Upper lobe of left lung (tissue), 4 donors: Measurements from ENCODE around the gene CER1.

Experiments used
- EP300 ChIP-seq, 4 donors: sonication (generic); formaldehyde crosslinking; IDR thresholded peaks; one replicate each; pipeline ENCODE4 v1.5.1; 2017; ENCODE audit warnings: antibody characterized with exemption in 4 of 4, control low read depth in 2 of 4
- POLR2AphosphoS5 ChIP-seq, 2 donors: sonication (generic); formaldehyde crosslinking; IDR thresholded peaks; one replicate each; pipeline ENCODE4 v1.5.1; 2017; ENCODE audit warnings: antibody characterized with exemption in 2 of 2

DNA sequence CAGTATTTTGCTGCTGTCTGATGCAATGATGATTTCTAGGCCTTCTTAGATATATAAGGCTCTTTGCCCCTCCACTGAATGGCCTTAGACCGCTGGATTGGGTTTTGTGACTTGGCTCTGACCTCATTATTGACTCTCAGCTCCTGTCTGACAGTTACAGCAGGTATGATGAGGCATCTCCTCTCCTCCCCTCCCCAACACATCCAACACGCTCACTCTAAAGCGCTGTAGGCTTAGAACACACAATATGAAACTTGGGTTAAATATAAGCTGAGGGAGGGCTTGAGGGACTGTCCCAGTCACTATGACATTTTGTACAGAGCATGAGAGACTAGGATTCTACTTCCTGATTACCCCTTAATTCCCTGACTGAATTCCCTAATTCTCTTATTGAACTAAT lies 18.8 kb upstream of the CER1 start:
- no peak for TF ChIP-seq EP300 (IDR thresholded peaks at IDR 0.05)
- TF ChIP-seq POLR2AphosphoS5 (IDR thresholded peaks at IDR 0.05), result no peak
